ENCODE measurements around the gene FAP. TPM values are rescaled to one million over a fixed set of nuclear protein-coding genes. Genes with fewer than 3 reads are reported as not detected.

Gene FAP
- total and polyA plus RNA-seq, 2 experiments from 2014 or later, result 38.1 to 67.8 TPM

GRCh38 chr2:162210385-162210784, 32.9 kb downstream of the FAP start:
- Histone ChIP-seq H3K36me3 (replicated peaks; ENCODE audit: insufficient read depth, low read depth) (no peaks in the 10 kb centered on the region), H3K4me3 (no peak overlapping the region), H3K9me2 (replicated peaks; ENCODE audit: insufficient read depth) (no peaks in the 10 kb centered on the region), H4K20me1 (ENCODE audit: insufficient read depth, poor library complexity, severe bottlenecking) (no peaks in the 10 kb centered on the region), H3K4me1 (ENCODE audit: insufficient read depth) (no peaks in the 10 kb centered on the region), H3K27me3 (no peaks in the 10 kb centered on the region), H3K9me3 (ENCODE audit: low read depth) (no peaks in the 10 kb centered on the region), H2AFZ (no peak overlapping the region), H3K4me2 (no peak overlapping the region), H3K27ac (no peak overlapping the region), H3K79me2 (no peaks in the 10 kb centered on the region)
- TF ChIP-seq EZH2phosphoT487 (IDR thresholded peaks at IDR 0.05; ENCODE audit: low read depth, severe bottlenecking, unreplicated experiment), result no peak
- TF ChIP-seq EZH2 (IDR thresholded peaks at IDR 0.05; ENCODE audit: borderline replicate concordance), result no peak
- TF ChIP-seq CTCF (IDR thresholded peaks at IDR 0.05; ENCODE audit: poor library complexity), result no peak
- DNase-seq (ENCODE audit: low spot score), result no peak

GRCh38 chr2:162202203-162202602, 41.0 kb downstream of the FAP start:
- TF ChIP-seq EZH2 (IDR thresholded peaks at IDR 0.05; ENCODE audit: borderline replicate concordance) (no peak), EZH2phosphoT487 (IDR thresholded peaks at IDR 0.05; ENCODE audit: low read depth, severe bottlenecking, unreplicated experiment) (no peak), CTCF (IDR thresholded peaks at IDR 0.05; ENCODE audit: poor library complexity) (no peak)
- Histone ChIP-seq H2AFZ (no peak overlapping the region), H3K27me3 (no peaks in the 10 kb centered on the region), H3K4me2 (no peak overlapping the region), H4K20me1 (ENCODE audit: insufficient read depth, poor library complexity, severe bottlenecking) (no peaks in the 10 kb centered on the region), H3K9me3 (ENCODE audit: low read depth) (no peaks in the 10 kb centered on the region), H3K4me1 (ENCODE audit: insufficient read depth) (no peaks in the 10 kb centered on the region), H3K36me3 (replicated peaks; ENCODE audit: insufficient read depth, low read depth) (no peaks in the 10 kb centered on the region), H3K4me3 (no peak overlapping the region), H3K9me2 (replicated peaks; ENCODE audit: insufficient read depth) (no peaks in the 10 kb centered on the region), H3K27ac (no peak overlapping the region), H3K79me2 (no peaks in the 10 kb centered on the region)
- no peak for DNase-seq (ENCODE audit: low spot score)

GRCh38 chr2:162200636-162201035, 42.6 kb downstream of the FAP start:
- no peaks in the 10 kb centered on the region for H3K27me3 ChIP-seq
- no peak for DNase-seq (ENCODE audit: low spot score)
- no peak overlapping the region for H3K4me2 ChIP-seq
- no peaks in the 10 kb centered on the region for H3K9me3 ChIP-seq (ENCODE audit: low read depth)
- H3K27ac ChIP-seq, result no peak overlapping the region
- H3K9me2 ChIP-seq (replicated peaks; ENCODE audit: insufficient read depth), result no peaks in the 10 kb centered on the region
- no peaks in the 10 kb centered on the region for H3K36me3 ChIP-seq (replicated peaks; ENCODE audit: insufficient read depth, low read depth)
- WGBS (ENCODE audit: low lambda C conversion rate, missing lambda C conversion rate), result 93% methylated on average over 1 of the region's 1 CpG
- no peaks in the 10 kb centered on the region for H3K4me1 ChIP-seq (ENCODE audit: insufficient read depth)
- TF ChIP-seq EZH2phosphoT487 (IDR thresholded peaks at IDR 0.05; ENCODE audit: low read depth, severe bottlenecking, unreplicated experiment) (no peak), EZH2 (IDR thresholded peaks at IDR 0.05; ENCODE audit: borderline replicate concordance) (no peak), CTCF (IDR thresholded peaks at IDR 0.05; ENCODE audit: poor library complexity) (no peak)
- no peak overlapping the region for H2AFZ ChIP-seq
- H4K20me1 ChIP-seq (ENCODE audit: insufficient read depth, poor library complexity, severe bottlenecking), result no peaks in the 10 kb centered on the region
- no peak overlapping the region for H3K4me3 ChIP-seq
- no peaks in the 10 kb centered on the region for H3K79me2 ChIP-seq

GRCh38 chr2:162199913-162200312, 43.3 kb downstream of the FAP start:
- H3K4me3 ChIP-seq, result no peak overlapping the region
- H3K9me3 ChIP-seq (ENCODE audit: low read depth), result no peaks in the 10 kb centered on the region
- H4K20me1 ChIP-seq (ENCODE audit: insufficient read depth, poor library complexity, severe bottlenecking), result no peaks in the 10 kb centered on the region
- no peaks in the 10 kb centered on the region for H3K4me1 ChIP-seq (ENCODE audit: insufficient read depth)
- no peak overlapping the region for H3K27ac ChIP-seq
- no peaks in the 10 kb centered on the region for H3K79me2 ChIP-seq
- H3K27me3 ChIP-seq, result no peaks in the 10 kb centered on the region
- TF ChIP-seq EZH2 (IDR thresholded peaks at IDR 0.05; ENCODE audit: borderline replicate concordance) (no peak), EZH2phosphoT487 (IDR thresholded peaks at IDR 0.05; ENCODE audit: low read depth, severe bottlenecking, unreplicated experiment) (no peak), CTCF (IDR thresholded peaks at IDR 0.05; ENCODE audit: poor library complexity) (no peak)
- no peak overlapping the region for H2AFZ ChIP-seq
- no peaks in the 10 kb centered on the region for H3K9me2 ChIP-seq (replicated peaks; ENCODE audit: insufficient read depth)
- no peaks in the 10 kb centered on the region for H3K36me3 ChIP-seq (replicated peaks; ENCODE audit: insufficient read depth, low read depth)
- WGBS (ENCODE audit: low lambda C conversion rate, missing lambda C conversion rate), result 86% methylated on average over 1 of the region's 1 CpG
- no peak overlapping the region for H3K4me2 ChIP-seq
- no peak for DNase-seq (ENCODE audit: low spot score)

Measured in hepatocyte (in vitro differentiated cells).